Measurements from ENCODE around the gene MANEAL.

DNA sequence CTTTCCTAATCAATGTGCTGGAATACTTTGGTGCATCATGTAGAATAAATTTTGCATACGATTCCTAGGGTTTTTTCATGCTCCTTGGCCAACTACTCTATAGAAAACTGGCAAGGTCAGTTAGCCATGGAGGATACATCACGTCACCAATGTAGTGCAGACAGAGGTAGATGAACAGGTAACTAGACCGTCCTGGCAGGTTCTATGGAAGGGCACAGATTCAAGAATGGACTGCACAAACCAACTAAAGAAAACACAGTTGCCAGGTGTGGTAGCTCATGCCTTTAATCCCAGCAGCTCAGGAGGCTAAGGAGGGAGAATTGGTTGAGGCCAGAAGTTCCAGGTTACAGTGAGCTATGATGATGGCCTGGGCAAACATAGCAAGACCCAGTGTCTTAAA, 55.8 kb downstream of the MANEAL start:
- TF ChIP-seq, protein P1, sequence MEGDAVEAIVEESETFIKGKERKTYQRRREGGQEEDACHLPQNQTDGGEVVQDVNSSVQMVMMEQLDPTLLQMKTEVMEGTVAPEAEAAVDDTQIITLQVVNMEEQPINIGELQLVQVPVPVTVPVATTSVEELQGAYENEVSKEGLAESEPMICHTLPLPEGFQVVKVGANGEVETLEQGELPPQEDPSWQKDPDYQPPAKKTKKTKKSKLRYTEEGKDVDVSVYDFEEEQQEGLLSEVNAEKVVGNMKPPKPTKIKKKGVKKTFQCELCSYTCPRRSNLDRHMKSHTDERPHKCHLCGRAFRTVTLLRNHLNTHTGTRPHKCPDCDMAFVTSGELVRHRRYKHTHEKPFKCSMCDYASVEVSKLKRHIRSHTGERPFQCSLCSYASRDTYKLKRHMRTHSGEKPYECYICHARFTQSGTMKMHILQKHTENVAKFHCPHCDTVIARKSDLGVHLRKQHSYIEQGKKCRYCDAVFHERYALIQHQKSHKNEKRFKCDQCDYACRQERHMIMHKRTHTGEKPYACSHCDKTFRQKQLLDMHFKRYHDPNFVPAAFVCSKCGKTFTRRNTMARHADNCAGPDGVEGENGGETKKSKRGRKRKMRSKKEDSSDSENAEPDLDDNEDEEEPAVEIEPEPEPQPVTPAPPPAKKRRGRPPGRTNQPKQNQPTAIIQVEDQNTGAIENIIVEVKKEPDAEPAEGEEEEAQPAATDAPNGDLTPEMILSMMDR (IDR thresholded peaks at IDR 0.05): no peak
- TF ChIP-seq POLR2A (IDR thresholded peaks at IDR 0.05): no peak

All from right lobe of liver (tissue), 4 donors.